GM23248 (cell line): ENCODE data around the gene CCDC51. TPM values are rescaled to one million over a fixed set of nuclear protein-coding genes. Genes with fewer than 3 reads are reported as not detected.

Experiments
- DNase-seq: peaks from one replicate; pipeline ENCODE4 v3.0.0-alpha.2; 2015
- H2AFZ ChIP-seq: fragments of 200-600 bp; sonication (generic); 2 replicates; pipeline ENCODE4 v1.6.1; 2016; ENCODE audit warnings: antibody characterized with exemption
- H3F3A ChIP-seq: fragments of 200-600 bp; sonication (generic); 2 replicates; pipeline ENCODE4 v1.6.1; 2016; ENCODE audit warnings: mild to moderate bottlenecking, antibody characterized with exemption, mixed run types; ENCODE audit not compliant: insufficient read depth
- H3K27ac ChIP-seq: fragments of 200-600 bp; sonication (generic); 2 replicates; pipeline ENCODE4 v1.5.1; 2016; ENCODE audit warnings: mild to moderate bottlenecking
- H3K27me3 ChIP-seq: fragments of 200-600 bp; sonication (generic); replicated peaks from 2 replicates; pipeline ENCODE4 v1.6.1; 2016; ENCODE audit warnings: mild to moderate bottlenecking; ENCODE audit not compliant: insufficient read depth
- H3K36me3 ChIP-seq: fragments of 200-600 bp; sonication (generic); 2 replicates; pipeline ENCODE4 v1.6.1; 2016; ENCODE audit warnings: low read depth, mild to moderate bottlenecking
- H3K4me1 ChIP-seq: fragments of 200-600 bp; sonication (generic); 2 replicates; pipeline ENCODE4 v1.6.1; 2016; ENCODE audit warnings: mild to moderate bottlenecking; ENCODE audit not compliant: insufficient read depth
- H3K4me2 ChIP-seq: fragments of 200-600 bp; sonication (generic); one replicate; pipeline ENCODE4 v1.6.1; 2016; ENCODE audit warnings: mild to moderate bottlenecking; ENCODE audit not compliant: unreplicated experiment
- H3K4me3 ChIP-seq: fragments of 200-600 bp; sonication (generic); 2 replicates; pipeline ENCODE4 v1.5.1; 2016; ENCODE audit warnings: mild to moderate bottlenecking
- H3K79me2 ChIP-seq: fragments of 200-600 bp; sonication (generic); 2 replicates; pipeline ENCODE4 v1.6.1; 2016; ENCODE audit warnings: mild to moderate bottlenecking; ENCODE audit not compliant: insufficient read depth
- H3K9ac ChIP-seq: fragments of 200-600 bp; sonication (generic); 2 replicates; pipeline ENCODE4 v1.6.1; 2016; ENCODE audit warnings: mild to moderate bottlenecking
- H3K9me2 ChIP-seq: fragments of 200-600 bp; sonication (generic); 2 replicates; pipeline ENCODE4 v1.6.1; 2016; ENCODE audit warnings: mixed run types, mild to moderate bottlenecking, moderate library complexity; ENCODE audit not compliant: insufficient read depth
- H3K9me3 ChIP-seq: fragments of 200-600 bp; sonication (generic); one replicate; pipeline ENCODE4 v1.6.1; 2017; ENCODE audit warnings: low read depth
- H4K20me1 ChIP-seq: fragments of 200-600 bp; sonication (generic); 2 replicates; pipeline ENCODE4 v1.6.0; 2016; ENCODE audit not compliant: insufficient read depth
- EZH2 ChIP-seq: fragments of 200-600 bp; sonication (generic); IDR thresholded peaks from 2 replicates; pipeline ENCODE4 v1.6.1; 2018; ENCODE audit warnings: antibody characterized with exemption, mild to moderate bottlenecking; ENCODE audit not compliant: insufficient read depth, poor library complexity, severe bottlenecking
- EZH2phosphoT487 ChIP-seq: fragments of 200-600 bp; sonication (generic); IDR thresholded peaks from 2 replicates; pipeline ENCODE4 v1.6.1; 2018; ENCODE audit warnings: antibody characterized with exemption, moderate library complexity, mild to moderate bottlenecking, low read depth; ENCODE audit not compliant: insufficient read depth
- WGBS, 2 experiments: methylation state at CpG; one replicate each; pipeline ENCODE4 v1.1.6; 2015 to 2017; ENCODE audit warnings: low lambda C conversion rate in 2 of 2, low coverage in 1 of 2; ENCODE audit errors: missing lambda C conversion rate in 2 of 2; 5-methylcytosine and 5-hydroxymethylcytosine counted together
- in situ Hi-C: fragments of 300-500 bp; cut with MboI; formaldehyde crosslinking; loops from 2 replicates; pipeline ENCODE4 v1.15.0; 2020
- polyA plus RNA-seq: library from polyadenylated mRNA; unstranded; fragments of >200 nt; fragmentation: Nextera tagmentation; extraction: Ambion mirVana; gene quantifications from 2 replicates; pipeline ENCODE4 v1.2.1, GENCODE V29; 2016
- total RNA-seq: library from RNA; depleted of rRNA; stranded (reverse); fragments of >200 nt; shearing (Covaris generic); gene quantifications from 2 replicates; pipeline ENCODE4 v1.2.3, GENCODE V29; 2014

CCDC51 gene
- total and polyA plus RNA-seq, 2 experiments from 2014 or later = 10.1 to 14.0 TPM

- no peak overlapping the region for H2AFZ ChIP-seq
- no peak overlapping the region for H3K27ac ChIP-seq
- no peaks in the 10 kb centered on the region for H3K4me1 ChIP-seq
- H3K9me2 ChIP-seq = no peaks in the 10 kb centered on the region
- H3K79me2 ChIP-seq = no peaks in the 10 kb centered on the region
- DNase-seq = no peak
- 81 to 88% methylated on average over 18 to 19 of the region's 19 CpGs for WGBS, 2 experiments
- H3K9me3 ChIP-seq = no peaks in the 10 kb centered on the region
- H4K20me1 ChIP-seq = no peaks in the 10 kb centered on the region
- H3K4me3 ChIP-seq = no peak overlapping the region
- no peak overlapping the region for H3K9ac ChIP-seq
- H3K4me2 ChIP-seq = no peak overlapping the region
- H3F3A ChIP-seq = peaks cover 1% of the 10 kb centered on the region; the same call in 1 of the 2 replicates
- no peaks in the 10 kb centered on the region for H3K36me3 ChIP-seq
- H3K27me3 ChIP-seq = no peaks in the 10 kb centered on the region
- in situ Hi-C loops = no loop called here
- TF ChIP-seq EZH2phosphoT487 (no peak), EZH2 (no peak)
Measured at GRCh38 chr3:48478626-48479555, 39.0 kb upstream of the CCDC51 start.

- Histone ChIP-seq H3K9me2 (no peaks in the 10 kb centered on the region), H4K20me1 (no peaks in the 10 kb centered on the region), H3K4me3 (no peak overlapping the region), H3K79me2 (no peaks in the 10 kb centered on the region), H3K9me3 (no peaks in the 10 kb centered on the region), H3K36me3 (no peaks in the 10 kb centered on the region), H3K27ac (no peak overlapping the region), H3F3A (peaks cover 8% of the 10 kb centered on the region; the same call in 1 of the 2 replicates), H3K4me1 (peaks cover 3% of the 10 kb centered on the region; the same call in 1 of the 2 replicates), H3K4me2 (no peak overlapping the region), H3K27me3 (no peaks in the 10 kb centered on the region), H2AFZ (no peak overlapping the region), H3K9ac (no peak overlapping the region)
- TF ChIP-seq EZH2 (no peak), EZH2phosphoT487 (no peak)
- DNase-seq = no peak
- 78 to 80% methylated on average over 9 of the region's 9 CpGs for WGBS, 2 experiments
- in situ Hi-C loops = no loop called here
Measured at GRCh38 chr3:48477959-48478520, 38.1 kb upstream of the CCDC51 start.

- Histone ChIP-seq H3K4me1 (peaks cover 10% of the 10 kb centered on the region; the same call in 1 of the 2 replicates), H3K9ac (no peak overlapping the region), H3K9me2 (no peaks in the 10 kb centered on the region), H3K36me3 (no peaks in the 10 kb centered on the region), H3K79me2 (peaks cover 11% of the 10 kb centered on the region), H4K20me1 (no peaks in the 10 kb centered on the region), H3K4me3 (no peak overlapping the region), H3K27me3 (no peaks in the 10 kb centered on the region), H3K4me2 (no peak overlapping the region), H3K27ac (no peak overlapping the region), H3F3A (peaks cover 8% of the 10 kb centered on the region; the same call in 1 of the 2 replicates), H3K9me3 (no peaks in the 10 kb centered on the region), H2AFZ (no peak overlapping the region)
- 84 to 91% methylated on average over 8 to 9 of the region's 9 CpGs for WGBS, 2 experiments
- in situ Hi-C loops = no loop called here
- DNase-seq = no peak
- TF ChIP-seq EZH2phosphoT487 = no peak
Measured at GRCh38 chr3:48476426-48477053, 36.6 kb upstream of the CCDC51 start.

GRCh38 chr3:48475188-48475587 is 35.3 kb upstream of the CCDC51 start:
- Histone ChIP-seq H3K9me3 (no peaks in the 10 kb centered on the region), H3K79me2 (peaks cover 25% of the 10 kb centered on the region), H2AFZ (no peak overlapping the region), H3K36me3 (no peaks in the 10 kb centered on the region), H4K20me1 (no peaks in the 10 kb centered on the region), H3K4me2 (no peak overlapping the region), H3K27ac (no peak overlapping the region), H3F3A (peaks cover 8% of the 10 kb centered on the region; the same call in 1 of the 2 replicates), H3K9me2 (no peaks in the 10 kb centered on the region), H3K9ac (no peak overlapping the region), H3K4me1 (peaks cover 11% of the 10 kb centered on the region; the same call in 1 of the 2 replicates), H3K4me3 (no peak overlapping the region), H3K27me3 (no peaks in the 10 kb centered on the region)
- in situ Hi-C loops = no loop called here
- WGBS, 2 experiments = 75 to 78% methylated on average over 11 of the region's 11 CpGs
- DNase-seq = no peak
- TF ChIP-seq EZH2 (no peak), EZH2phosphoT487 (no peak)
